GM12874 (cell line): ENCODE results near the gene MTF2.

Source experiments
- CTCF ChIP-seq: IDR thresholded peaks from 2 replicates; pipeline ENCODE4 v1.5.1; 2011; ENCODE audit warnings: low read depth, mild to moderate bottlenecking, control low read depth, low read length, moderate library complexity; ENCODE audit not compliant: insufficient read depth

MTF2 gene

DNA sequence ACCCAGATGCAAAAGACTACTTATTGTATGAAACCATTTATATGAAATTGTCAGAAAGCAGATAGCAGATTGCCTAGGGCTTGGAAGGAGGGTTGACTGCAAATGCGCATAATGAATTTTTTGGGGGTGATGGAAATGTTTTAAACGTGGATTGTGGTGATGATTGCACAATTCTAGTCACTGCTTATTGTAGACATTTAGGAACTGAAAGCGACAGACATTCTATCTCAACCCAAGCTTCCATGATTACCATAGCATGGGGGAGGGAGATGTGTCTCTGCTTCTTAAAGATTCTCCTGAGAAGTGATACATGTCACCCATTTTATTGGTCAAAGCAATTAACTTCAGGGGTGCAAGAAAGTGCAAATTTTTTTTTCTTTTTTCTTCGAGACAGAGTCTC, 2.8 kb upstream of the MTF2 start:
- no peak for TF ChIP-seq CTCF

DNA sequence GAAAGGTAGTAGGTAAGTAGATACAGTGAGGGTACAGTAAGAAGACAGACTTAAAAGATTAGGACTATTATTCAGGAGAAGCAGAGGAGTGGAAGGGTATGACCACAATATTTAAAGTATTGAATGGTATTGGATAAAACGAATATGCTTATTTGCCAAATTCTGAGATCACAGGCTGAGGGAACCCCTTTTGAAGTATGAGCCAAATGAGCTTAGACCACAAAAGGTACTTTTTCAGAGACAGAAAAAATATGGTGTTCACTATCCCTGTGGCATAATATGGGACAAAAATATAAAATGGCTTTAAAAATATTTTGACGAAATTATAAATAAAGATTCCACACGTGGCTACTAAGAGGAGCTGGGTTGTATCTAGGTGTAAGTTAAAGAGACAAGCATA, 880 bp upstream of the MTF2 start:
- no peak for TF ChIP-seq CTCF

DNA sequence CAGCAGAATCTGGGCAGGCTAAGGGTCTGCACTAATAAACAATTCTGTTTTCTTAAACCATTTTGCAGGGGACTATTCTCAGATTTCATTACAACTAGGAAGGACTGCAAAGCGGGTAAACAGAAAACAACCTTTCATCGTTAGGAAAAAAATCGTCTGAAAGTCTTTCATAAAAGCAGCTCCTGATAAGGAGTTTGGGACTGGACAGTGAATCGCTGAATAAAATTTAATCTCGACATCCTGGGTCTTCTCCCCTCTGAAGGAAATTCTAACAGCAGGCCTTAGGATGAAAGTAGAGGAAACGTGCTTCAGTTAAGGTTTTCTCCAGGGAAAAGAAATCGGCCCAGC, 471 bp upstream of the MTF2 start:
- TF ChIP-seq CTCF, result no peak

DNA sequence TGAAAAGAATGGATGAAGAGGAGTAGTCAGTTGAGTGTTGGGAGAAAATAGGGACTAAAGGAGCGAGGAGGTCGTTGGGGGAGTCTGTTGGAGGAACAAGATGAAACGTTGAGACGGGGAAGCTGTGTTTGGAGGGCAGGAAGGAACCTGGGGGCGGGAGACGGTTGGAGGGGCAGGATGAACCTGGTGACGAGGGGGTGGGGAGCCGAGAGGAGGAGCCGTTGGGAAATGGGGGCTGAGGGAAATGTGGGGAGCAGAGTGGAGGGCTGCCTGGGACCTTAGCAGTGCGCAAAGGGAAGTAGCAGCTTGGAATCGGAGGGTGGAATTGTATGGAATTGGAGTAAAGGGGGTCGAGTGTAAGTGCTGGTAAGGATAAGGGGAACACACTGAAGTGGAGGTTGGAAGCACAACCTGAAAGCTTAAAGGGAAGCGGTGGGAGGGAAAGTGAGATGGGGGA, 630 bp downstream of the MTF2 start:
- TF ChIP-seq CTCF, result no peak

GRCh38 chr1:93080179-93080823, 1.2 kb downstream of the MTF2 start:
- TF ChIP-seq CTCF, result peak; percentile 43; the same call in 1 of the 2 replicates

GRCh38 chr1:93081716-93082115, 2.6 kb downstream of the MTF2 start:
- TF ChIP-seq CTCF, result no peak

DNA sequence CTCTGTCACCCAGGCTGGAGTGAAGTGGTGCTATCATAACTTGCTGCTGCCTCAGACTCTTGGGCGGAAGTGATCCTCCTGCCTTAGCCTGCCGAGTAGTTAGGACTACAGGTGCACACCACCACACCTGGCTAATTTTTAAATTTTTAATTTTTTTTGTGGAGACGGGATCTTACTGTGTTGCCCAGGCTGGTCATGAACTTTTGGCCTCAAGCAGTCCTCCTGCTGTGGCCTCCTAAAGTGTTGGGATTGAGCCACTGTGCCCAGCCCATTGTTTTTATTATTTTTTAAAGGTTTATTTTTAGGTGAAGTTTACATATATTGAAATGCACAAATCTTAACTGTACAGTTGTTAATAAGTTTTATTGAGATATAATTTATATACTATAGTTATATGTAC, 3.2 kb downstream of the MTF2 start:
- TF ChIP-seq CTCF, result no peak
